HL-60 (cell line): ENCODE results near the gene C2orf66.

Source experiments
- DNase-seq, 2 experiments: peaks; one replicate each; pipeline ENCODE4 v3.0.0-alpha.2; 2010 to 2020; ENCODE audit warnings: low read depth in 1 of 2, low spot score in 1 of 2
- H3K27ac ChIP-seq: fragments of 250-450 bp; sonication (Bioruptor Pico); replicated peaks from 2 replicates; pipeline ENCODE4 v1.5.1; 2020; ENCODE audit warnings: mild to moderate bottlenecking, moderate library complexity
- H3K27me3 ChIP-seq: fragments of 250-450 bp; sonication (Bioruptor Pico); 2 replicates; pipeline ENCODE4 v1.5.1; 2021; ENCODE audit warnings: mild to moderate bottlenecking, moderate library complexity; ENCODE audit not compliant: insufficient read depth, poor library complexity, severe bottlenecking
- H3K4me3 ChIP-seq: replicated peaks from 2 replicates; pipeline ENCODE4 v1.5.1; 2011; ENCODE audit warnings: mild to moderate bottlenecking, control low read depth, low read length; ENCODE audit not compliant: insufficient read depth
- CTCF ChIP-seq: IDR thresholded peaks from one replicate; pipeline ENCODE4 v1.5.1; 2011; ENCODE audit warnings: low read length, control low read depth, inconsistent platforms; ENCODE audit not compliant: insufficient read depth
- GABPA ChIP-seq: IDR thresholded peaks from 2 replicates; pipeline ENCODE4 v1.6.1; 2012; ENCODE audit warnings: low read depth
- POLR2AphosphoS5 ChIP-seq: IDR thresholded peaks from 2 replicates; pipeline ENCODE4 v1.6.1; 2012; ENCODE audit warnings: low read depth
- REST ChIP-seq: IDR thresholded peaks from 2 replicates; pipeline ENCODE4 v1.6.1; 2012; ENCODE audit warnings: low read depth; ENCODE audit not compliant: insufficient replicate concordance
- SPI1 ChIP-seq: IDR thresholded peaks from 2 replicates; pipeline ENCODE4 v1.6.1; 2012; ENCODE audit warnings: low read depth, mild to moderate bottlenecking, borderline replicate concordance

Gene C2orf66

GRCh38 chr2:196792865-196793264 is 16.3 kb downstream of the C2orf66 start:
- Histone ChIP-seq H3K4me3 (no peak overlapping the region), H3K27me3 (no peaks in the 10 kb centered on the region), H3K27ac (no peak overlapping the region)
- no peak for DNase-seq
- TF ChIP-seq GABPA, result no peak
- no peak for TF ChIP-seq SPI1
- no peak for TF ChIP-seq REST
- TF ChIP-seq CTCF, result no peak
- TF ChIP-seq POLR2AphosphoS5, result no peak

GRCh38 chr2:196783431-196784094 is 25.6 kb downstream of the C2orf66 start:
- no peak for DNase-seq
- TF ChIP-seq SPI1 (no peak), GABPA (no peak), CTCF (no peak), POLR2AphosphoS5 (no peak), REST (no peak)
- H3K27me3 ChIP-seq, result no peaks in the 10 kb centered on the region
- no peak overlapping the region for H3K27ac ChIP-seq
- no peak overlapping the region for H3K4me3 ChIP-seq

GRCh38 chr2:196767101-196767500 is 42.1 kb downstream of the C2orf66 start:
- no peak for DNase-seq
- H3K27ac ChIP-seq, result no peak overlapping the region
- TF ChIP-seq GABPA (no peak), SPI1 (no peak), CTCF (no peak), REST (no peak), POLR2AphosphoS5 (no peak)

More at GRCh38 chr2:196767101-196767500, 42.1 kb downstream of the C2orf66 start:
- Histone ChIP-seq H3K4me3 (no peak overlapping the region), H3K27me3 (no peaks in the 10 kb centered on the region)
